Measurements from ENCODE around the gene SSTR3. TPM values are rescaled to one million over a fixed set of nuclear protein-coding genes. Genes with fewer than 3 reads are reported as not detected.
A peak's percentile ranks its signal among the peaks of the same experiment; 100 is the strongest.

SSTR3 gene
- total and polyA plus RNA-seq, 9 of the 15 experiments (the other 6 are each of a cell fraction or from before 2014, with no cell fraction given) = 0.03 TPM; not detected in 8

- TF ChIP-seq TBL1XR1 (IDR thresholded peaks at IDR 0.05; ENCODE audit: low read length in 2 of 2) = no peak
- no peak for TF ChIP-seq SOX6 (IDR thresholded peaks at IDR 0.05)
- TF ChIP-seq, protein P1, sequence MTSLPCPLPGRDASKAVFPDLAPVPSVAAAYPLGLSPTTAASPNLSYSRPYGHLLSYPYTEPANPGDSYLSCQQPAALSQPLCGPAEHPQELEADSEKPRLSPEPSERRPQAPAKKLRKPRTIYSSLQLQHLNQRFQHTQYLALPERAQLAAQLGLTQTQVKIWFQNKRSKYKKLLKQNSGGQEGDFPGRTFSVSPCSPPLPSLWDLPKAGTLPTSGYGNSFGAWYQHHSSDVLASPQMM (CRISPR knock-in tag; IDR thresholded peaks at IDR 0.05) = no peak
- no peak for TF ChIP-seq NFE2 (IDR thresholded peaks at IDR 0.05; ENCODE audit: low read depth)
- no peak for TF ChIP-seq MYNN (IDR thresholded peaks at IDR 0.05)
- no peak for TF ChIP-seq MYNN (CRISPR knock-in tag; IDR thresholded peaks at IDR 0.05)
- no peak for TF ChIP-seq XRCC4 (IDR thresholded peaks at IDR 0.05; ENCODE audit: extremely low read depth, insufficient read depth, insufficient read length)
- TF ChIP-seq ZC3H11A (IDR thresholded peaks at IDR 0.05; ENCODE audit: low read depth, low read length) = no peak
- no peak for TF ChIP-seq ZNF274 (IDR thresholded peaks at IDR 0.05; ENCODE audit: borderline replicate concordance, low read depth, low read length)
- TF ChIP-seq ZNF12 (CRISPR knock-in tag; IDR thresholded peaks at IDR 0.05) = no peak
- no peak for TF ChIP-seq LARP7 (IDR thresholded peaks at IDR 0.05)
- TF ChIP-seq TFE3 (CRISPR knock-in tag; IDR thresholded peaks at IDR 0.05) = no peak
- TF ChIP-seq CXXC5 (CRISPR knock-in tag; IDR thresholded peaks at IDR 0.05) = peak; percentile 77
- TF ChIP-seq, protein P2, sequence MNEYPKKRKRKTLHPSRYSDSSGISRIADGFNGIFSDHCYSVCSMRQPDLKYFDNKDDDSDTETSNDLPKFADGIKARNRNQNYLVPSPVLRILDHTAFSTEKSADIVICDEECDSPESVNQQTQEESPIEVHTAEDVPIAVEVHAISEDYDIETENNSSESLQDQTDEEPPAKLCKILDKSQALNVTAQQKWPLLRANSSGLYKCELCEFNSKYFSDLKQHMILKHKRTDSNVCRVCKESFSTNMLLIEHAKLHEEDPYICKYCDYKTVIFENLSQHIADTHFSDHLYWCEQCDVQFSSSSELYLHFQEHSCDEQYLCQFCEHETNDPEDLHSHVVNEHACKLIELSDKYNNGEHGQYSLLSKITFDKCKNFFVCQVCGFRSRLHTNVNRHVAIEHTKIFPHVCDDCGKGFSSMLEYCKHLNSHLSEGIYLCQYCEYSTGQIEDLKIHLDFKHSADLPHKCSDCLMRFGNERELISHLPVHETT (CRISPR knock-in tag; conservative IDR thresholded peaks at IDR 0.05 in 1 of 2, IDR thresholded peaks at IDR 0.05 in 1 of 2) = no peak
- TF ChIP-seq ATF1 (CRISPR knock-in tag; IDR thresholded peaks at IDR 0.05) = no peak
- peak; percentile 67 for TF ChIP-seq ATF1 (tag; IDR thresholded peaks at IDR 0.05)
- TF ChIP-seq IFI16 (CRISPR knock-in tag; IDR thresholded peaks at IDR 0.05) = no peak
- TF ChIP-seq ZBED1 (IDR thresholded peaks at IDR 0.05) = no peak
- 0 out of 2 replicates have a peak, but pooled peaks have one; percentile 28 for TF ChIP-seq TCF3 (CRISPR knock-in tag; IDR thresholded peaks at IDR 0.05)
- no peak for TF ChIP-seq SIX5 (IDR thresholded peaks at IDR 0.05; ENCODE audit: borderline replicate concordance in 1 of 2, insufficient read depth in 1 of 2, low read depth in 1 of 2, low read length in 2 of 2)
- TF ChIP-seq ARID1B (IDR thresholded peaks at IDR 0.05) = no peak
- no peak for TF ChIP-seq ZNF347 (CRISPR knock-in tag; IDR thresholded peaks at IDR 0.05; ENCODE audit: low read depth)
- peak; percentile 96 for TF ChIP-seq POLR2B (IDR thresholded peaks at IDR 0.05; ENCODE audit: low read depth, partially characterized antibody)
- no peak for TF ChIP-seq MAFG (tag; conservative IDR thresholded peaks at IDR 0.05)
- TF ChIP-seq SREBF2 (CRISPR knock-in tag; IDR thresholded peaks at IDR 0.05) = no peak
- TF ChIP-seq ZNF445 (CRISPR knock-in tag; IDR thresholded peaks at IDR 0.05; ENCODE audit: low read depth) = no peak
- TF ChIP-seq ZNF398 (CRISPR knock-in tag; IDR thresholded peaks at IDR 0.05) = no peak
Measured at GRCh38 chr22:37199103-37199759, 13.0 kb downstream of the SSTR3 start (continued).

Data from K562 (cell line).